ENCODE results near the gene OR2M7.

- no peak for TF ChIP-seq EZH2phosphoT487 (IDR thresholded peaks at IDR 0.05; ENCODE audit: low read depth)
- TF ChIP-seq, protein P1, sequence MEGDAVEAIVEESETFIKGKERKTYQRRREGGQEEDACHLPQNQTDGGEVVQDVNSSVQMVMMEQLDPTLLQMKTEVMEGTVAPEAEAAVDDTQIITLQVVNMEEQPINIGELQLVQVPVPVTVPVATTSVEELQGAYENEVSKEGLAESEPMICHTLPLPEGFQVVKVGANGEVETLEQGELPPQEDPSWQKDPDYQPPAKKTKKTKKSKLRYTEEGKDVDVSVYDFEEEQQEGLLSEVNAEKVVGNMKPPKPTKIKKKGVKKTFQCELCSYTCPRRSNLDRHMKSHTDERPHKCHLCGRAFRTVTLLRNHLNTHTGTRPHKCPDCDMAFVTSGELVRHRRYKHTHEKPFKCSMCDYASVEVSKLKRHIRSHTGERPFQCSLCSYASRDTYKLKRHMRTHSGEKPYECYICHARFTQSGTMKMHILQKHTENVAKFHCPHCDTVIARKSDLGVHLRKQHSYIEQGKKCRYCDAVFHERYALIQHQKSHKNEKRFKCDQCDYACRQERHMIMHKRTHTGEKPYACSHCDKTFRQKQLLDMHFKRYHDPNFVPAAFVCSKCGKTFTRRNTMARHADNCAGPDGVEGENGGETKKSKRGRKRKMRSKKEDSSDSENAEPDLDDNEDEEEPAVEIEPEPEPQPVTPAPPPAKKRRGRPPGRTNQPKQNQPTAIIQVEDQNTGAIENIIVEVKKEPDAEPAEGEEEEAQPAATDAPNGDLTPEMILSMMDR (IDR thresholded peaks at IDR 0.05; ENCODE audit: low read depth, low read length), result no peak
These were observed 18.3 kb downstream of the OR2M7 start for GRCh38 chr1:248306103-248306502.

Measured in OCI-LY3 (cell line).